Measurements from ENCODE around the gene GREB1. TPM values are rescaled to one million over a fixed set of nuclear protein-coding genes. Genes with fewer than 3 reads are reported as not detected.

The GREB1 gene
- total RNA-seq, 1 experiment from 2014 or later: 14.7 TPM

DNA sequence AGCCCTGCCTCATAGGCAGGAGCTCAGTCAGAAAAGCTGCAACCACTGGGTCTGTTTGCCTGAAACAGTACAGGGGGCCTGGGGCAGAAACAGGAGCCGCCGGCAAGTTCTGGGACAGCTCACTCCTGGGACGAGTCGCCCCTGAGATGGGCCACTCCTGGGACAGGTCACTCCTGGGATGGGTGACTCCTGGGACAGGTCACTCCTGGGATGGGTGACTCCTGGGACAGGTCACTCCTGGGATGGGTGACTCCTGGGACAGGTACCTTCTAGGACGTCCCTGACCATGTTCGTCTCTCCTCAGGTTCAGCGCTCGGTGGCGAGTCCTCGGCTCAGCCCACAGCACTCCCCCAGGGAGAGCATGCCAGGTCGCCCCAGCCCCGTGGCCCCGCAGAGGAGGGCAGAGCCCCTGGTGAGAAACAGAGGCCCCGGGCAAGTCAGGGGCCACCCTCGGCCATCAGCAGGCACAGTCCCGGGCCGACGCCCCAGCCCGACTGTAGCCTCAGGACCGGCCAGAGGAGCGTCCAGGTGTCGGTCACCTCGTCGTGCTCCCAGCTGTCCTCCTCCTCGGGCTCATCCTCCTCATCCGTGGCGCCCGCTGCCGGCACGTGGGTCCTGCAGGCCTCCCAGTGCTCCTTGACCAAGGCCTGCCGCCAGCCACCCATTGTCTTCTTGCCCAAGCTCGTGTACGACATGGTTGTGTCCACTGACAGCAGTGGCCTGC lies 84.3 kb downstream of the GREB1 start:
- in situ Hi-C loops (cut with HindIII; ENCODE audit: low sequenced_read_pairs): no loop called here

GRCh38 chr2:11618708-11619062 lies 84.8 kb downstream of the GREB1 start:
- in situ Hi-C loops (cut with HindIII; ENCODE audit: low sequenced_read_pairs): no loop called here
- no peak for DNase-seq (ENCODE audit: low spot score)

More for the DNA sequence above, 84.3 kb downstream of the GREB1 start:
- no peak for DNase-seq (ENCODE audit: low spot score)

GRCh38 chr2:11621410-11621809 lies 87.6 kb downstream of the GREB1 start:
- in situ Hi-C loops (cut with HindIII; ENCODE audit: low sequenced_read_pairs): no loop called here

GRCh38 chr2:11622611-11623010 lies 88.8 kb downstream of the GREB1 start:
- no peak for DNase-seq (ENCODE audit: low spot score)
- in situ Hi-C loops (cut with HindIII; ENCODE audit: low sequenced_read_pairs): no loop called here

More at GRCh38 chr2:11621410-11621809, 87.6 kb downstream of the GREB1 start:
- DNase-seq (ENCODE audit: low spot score): no peak

GRCh38 chr2:11624893-11625292 lies 91.0 kb downstream of the GREB1 start:
- in situ Hi-C loops (cut with HindIII; ENCODE audit: low sequenced_read_pairs): no loop called here
- no peak for DNase-seq (ENCODE audit: low spot score)

GRCh38 chr2:11625671-11626070 lies 91.8 kb downstream of the GREB1 start:
- DNase-seq (ENCODE audit: low spot score): no peak
- in situ Hi-C loops (cut with HindIII; ENCODE audit: low sequenced_read_pairs): no loop called here

GRCh38 chr2:11628675-11629074 lies 94.8 kb downstream of the GREB1 start:
- in situ Hi-C loops (cut with HindIII; ENCODE audit: low sequenced_read_pairs): no loop called here
- no peak for DNase-seq (ENCODE audit: low spot score)

DNA sequence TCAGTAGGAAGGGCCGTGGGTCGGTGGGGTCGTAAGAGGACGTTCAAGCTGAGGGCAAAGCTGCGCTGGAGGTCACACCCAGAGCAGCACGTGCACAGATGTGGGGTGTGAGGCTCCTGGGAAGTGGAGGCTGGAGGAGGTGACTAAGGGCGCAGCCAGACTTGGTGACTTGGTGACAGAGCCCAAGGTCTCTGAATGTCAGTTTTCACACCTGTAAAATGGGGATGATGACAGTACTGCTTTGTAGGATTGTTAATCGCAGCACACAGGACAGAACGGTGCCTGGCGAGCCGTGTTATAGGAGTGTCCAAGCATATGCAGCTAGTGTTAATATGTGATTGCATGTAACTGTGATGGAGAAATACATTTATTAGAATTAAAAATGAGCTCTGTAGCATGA lies 95.4 kb downstream of the GREB1 start:
- DNase-seq (ENCODE audit: low spot score): no peak
- in situ Hi-C loops (cut with HindIII; ENCODE audit: low sequenced_read_pairs): no loop called here

DNA sequence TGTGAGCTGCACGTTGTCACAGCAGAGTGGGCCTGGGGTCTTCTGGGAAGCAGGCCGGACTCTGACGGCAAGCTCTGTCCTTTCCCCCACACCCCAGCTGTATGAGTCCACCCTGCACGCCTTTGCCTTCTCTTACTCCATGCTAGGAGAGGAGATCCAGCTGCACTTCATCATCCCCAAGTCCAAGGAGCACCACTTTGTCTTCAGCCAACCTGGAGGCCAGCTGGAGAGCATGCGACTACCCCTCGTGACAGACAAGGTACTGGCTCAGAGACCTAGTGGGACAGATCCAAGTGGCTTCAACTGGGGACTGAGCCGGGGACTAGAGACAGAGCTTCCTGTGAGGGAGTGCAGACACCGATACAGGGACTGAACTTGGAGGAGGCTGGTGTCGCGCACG lies 96.0 kb downstream of the GREB1 start:
- in situ Hi-C loops (cut with HindIII; ENCODE audit: low sequenced_read_pairs): no loop called here
- no peak for DNase-seq (ENCODE audit: low spot score)

GRCh38 chr2:11630855-11631254 lies 97.0 kb downstream of the GREB1 start:
- DNase-seq (ENCODE audit: low spot score): no peak
- in situ Hi-C loops (cut with HindIII; ENCODE audit: low sequenced_read_pairs): no loop called here

DNA sequence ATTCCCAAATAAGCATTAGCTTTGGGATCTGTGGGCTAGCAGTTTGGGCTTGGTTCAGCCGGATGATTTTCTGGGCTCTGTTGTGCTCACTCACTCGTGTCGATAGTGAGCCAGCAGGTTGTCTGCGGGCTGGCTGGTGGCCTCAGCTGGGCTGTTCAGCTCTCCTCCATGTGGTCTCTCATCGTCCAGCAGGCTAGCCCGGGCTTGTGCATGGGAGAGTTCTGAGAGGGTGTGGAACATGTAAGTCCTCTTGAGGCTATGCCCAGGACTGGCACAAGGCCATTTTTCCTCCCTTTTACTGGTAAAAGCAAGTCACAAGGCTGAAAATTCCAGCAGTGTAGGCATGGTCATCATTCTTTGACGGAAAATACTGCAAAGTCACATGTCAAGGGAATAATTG lies 97.6 kb downstream of the GREB1 start:
- in situ Hi-C loops (cut with HindIII; ENCODE audit: low sequenced_read_pairs): no loop called here
- no peak for DNase-seq (ENCODE audit: low spot score)

DNA sequence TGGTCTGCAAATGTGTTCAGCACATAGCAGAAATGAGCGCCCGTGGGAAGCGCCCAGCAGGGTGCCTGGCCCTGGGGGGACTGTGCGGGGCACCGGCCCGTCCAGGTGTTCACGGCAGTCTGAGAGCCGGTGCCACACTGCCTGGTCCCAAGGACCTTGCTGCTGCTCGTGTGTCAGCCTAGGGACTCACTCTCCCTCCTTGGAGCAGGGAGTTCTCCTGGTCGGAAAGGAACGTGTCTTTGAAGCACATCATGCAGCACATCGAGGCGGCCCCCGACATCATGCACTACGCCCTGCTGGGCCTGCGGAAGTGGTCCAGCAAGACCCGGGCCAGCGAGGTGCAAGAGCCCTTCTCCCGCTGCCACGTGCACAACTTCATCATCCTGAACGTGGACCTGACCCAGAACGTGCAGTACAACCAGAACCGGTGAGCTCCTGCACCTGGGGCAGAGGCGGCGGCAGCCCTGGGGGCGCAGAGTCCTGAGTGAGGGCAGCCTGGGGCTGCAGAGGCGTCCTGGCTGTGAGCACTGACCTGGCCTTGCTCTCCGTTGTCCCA lies 100.2 kb downstream of the GREB1 start:
- no peak for DNase-seq (ENCODE audit: low spot score)
- in situ Hi-C loops (cut with HindIII; ENCODE audit: low sequenced_read_pairs): no loop called here

GRCh38 chr2:11634584-11634983 lies 100.7 kb downstream of the GREB1 start:
- DNase-seq (ENCODE audit: low spot score): no peak
- in situ Hi-C loops (cut with HindIII; ENCODE audit: low sequenced_read_pairs): no loop called here

- in situ Hi-C loops (cut with HindIII; ENCODE audit: low sequenced_read_pairs): no loop called here
- no peak for DNase-seq (ENCODE audit: low spot score)
Measured at GRCh38 chr2:11635141-11635540, 101.3 kb downstream of the GREB1 start.

DNA sequence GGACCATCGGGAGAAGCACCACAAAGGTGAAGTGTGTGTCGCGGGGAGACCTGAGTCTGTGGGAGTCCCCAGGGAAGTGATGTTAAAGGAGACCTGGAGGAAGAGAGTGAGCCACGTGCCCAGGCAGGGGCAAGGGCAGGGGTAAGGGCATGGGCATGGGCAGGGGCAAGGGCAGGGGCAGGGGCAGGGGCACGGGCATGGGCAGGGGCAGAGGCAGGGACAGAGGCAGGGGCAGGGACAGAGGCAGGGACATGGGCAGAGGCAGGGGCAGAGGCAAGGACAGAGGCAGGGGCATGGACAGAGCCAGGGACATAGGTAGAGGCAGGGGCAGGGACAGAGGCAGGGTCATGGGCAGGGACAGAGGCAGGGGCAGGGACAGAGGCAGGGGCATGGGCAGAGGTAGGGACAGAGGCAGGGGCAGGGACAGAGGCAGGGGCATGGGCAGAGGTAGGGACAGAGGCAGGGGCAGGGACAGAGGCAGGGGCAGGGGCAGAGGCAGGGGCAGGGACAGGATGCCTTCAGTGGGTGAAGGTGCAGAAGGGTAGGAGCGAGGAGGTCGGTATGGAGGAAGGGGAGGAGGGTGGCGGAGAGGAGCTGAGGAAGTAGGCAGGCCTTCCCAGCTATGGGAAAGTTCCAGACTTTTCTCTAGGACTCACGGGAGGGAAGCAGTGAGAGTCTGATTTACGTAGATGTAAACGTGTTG lies 102.9 kb downstream of the GREB1 start:
- in situ Hi-C loops (cut with HindIII; ENCODE audit: low sequenced_read_pairs): no loop called here
- DNase-seq (ENCODE audit: low spot score): no peak

GRCh38 chr2:11637546-11637945 lies 103.7 kb downstream of the GREB1 start:
- DNase-seq (ENCODE audit: low spot score): no peak
- in situ Hi-C loops (cut with HindIII; ENCODE audit: low sequenced_read_pairs): no loop called here

GRCh38 chr2:11639503-11639902 lies 105.7 kb downstream of the GREB1 start:
- in situ Hi-C loops (cut with HindIII; ENCODE audit: low sequenced_read_pairs): no loop called here
- DNase-seq (ENCODE audit: low spot score): no peak

DNA sequence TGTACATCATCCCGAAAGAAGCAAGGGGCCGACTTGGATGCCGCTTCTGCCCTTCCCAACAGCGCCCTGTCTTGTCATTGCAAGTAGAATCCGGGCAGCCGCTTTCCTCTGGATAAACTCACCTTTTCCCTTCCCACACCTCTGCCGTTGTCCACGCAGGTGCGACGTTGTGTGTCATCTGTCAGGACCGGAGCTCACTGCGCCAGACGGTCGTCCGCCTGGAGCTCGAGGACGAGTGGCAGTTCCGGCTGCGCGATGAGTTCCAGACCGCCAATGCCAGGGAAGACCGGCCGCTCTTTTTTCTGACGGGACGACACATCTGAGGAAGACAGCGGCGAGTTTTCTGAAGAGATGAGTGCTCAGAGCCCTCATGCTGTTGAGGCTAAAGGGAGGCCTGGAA lies 106.3 kb downstream of the GREB1 start:
- no peak for DNase-seq (ENCODE audit: low spot score)
- in situ Hi-C loops (cut with HindIII; ENCODE audit: low sequenced_read_pairs): no loop called here

DNA sequence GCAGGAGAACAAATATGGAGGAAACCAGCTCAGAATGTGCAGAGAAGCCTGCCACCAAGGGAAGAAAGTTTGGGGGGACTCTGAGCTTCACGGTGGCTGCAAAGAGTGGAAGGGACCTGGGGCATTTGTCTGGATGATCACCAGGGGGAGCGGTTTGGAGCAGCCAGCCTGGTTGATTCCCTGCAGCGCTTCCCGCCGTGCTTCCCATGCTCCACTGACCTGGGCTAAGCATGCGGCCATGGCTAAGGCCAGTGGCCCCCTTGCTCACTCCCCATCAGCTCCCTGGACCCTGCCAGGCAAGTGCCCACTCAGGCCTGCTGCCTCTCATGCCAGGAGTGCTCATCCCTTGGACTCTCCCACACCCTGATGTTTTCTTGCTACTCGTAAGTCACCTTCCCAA lies 109.1 kb downstream of the GREB1 start:
- no peak for DNase-seq (ENCODE audit: low spot score)
- in situ Hi-C loops (cut with HindIII; ENCODE audit: low sequenced_read_pairs): no loop called here

DNA sequence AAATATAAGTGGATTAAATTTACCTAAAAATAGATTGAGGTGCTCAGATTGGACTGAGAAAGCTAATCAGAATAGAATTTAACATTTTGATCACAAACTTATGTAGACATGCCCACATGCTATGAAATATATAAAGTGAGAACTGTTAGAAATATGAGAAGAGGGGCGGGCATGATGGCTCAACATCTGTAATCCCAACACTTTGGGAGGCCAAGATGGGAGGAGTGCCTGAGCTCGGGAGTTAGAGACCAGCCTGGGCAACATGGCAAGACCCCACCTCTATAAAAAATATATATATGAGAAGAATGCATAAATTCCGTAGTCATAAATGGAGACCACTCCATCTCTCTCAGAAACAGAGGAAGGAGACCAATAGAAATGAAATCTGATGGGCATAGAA lies 110.4 kb downstream of the GREB1 start:
- in situ Hi-C loops (cut with HindIII; ENCODE audit: low sequenced_read_pairs): no loop called here

DNA sequence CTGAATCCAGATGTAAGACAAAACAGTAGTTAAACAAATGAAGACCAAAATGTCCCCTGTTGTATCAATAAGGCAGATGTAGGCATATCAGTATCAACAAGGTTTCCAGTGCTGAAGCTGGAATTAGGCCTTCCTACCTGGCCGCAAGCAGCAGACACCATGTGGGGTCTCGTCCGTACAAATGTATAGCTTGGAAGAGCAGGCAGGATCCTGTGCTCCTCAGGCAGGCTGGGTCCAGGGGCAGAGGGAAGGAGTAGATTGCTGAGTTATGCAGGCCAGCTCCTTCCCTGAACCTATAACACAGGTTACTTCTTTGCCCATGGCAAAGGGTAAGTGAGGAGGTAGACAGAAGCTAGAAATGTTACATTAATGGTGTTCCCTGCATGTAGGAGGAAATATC lies 112.7 kb downstream of the GREB1 start:
- in situ Hi-C loops (cut with HindIII; ENCODE audit: low sequenced_read_pairs): no loop called here
- no peak for DNase-seq (ENCODE audit: low spot score)

More for the DNA sequence above, 110.4 kb downstream of the GREB1 start:
- no peak for DNase-seq (ENCODE audit: low spot score)

Data from G401 (cell line).